Measurements from ENCODE around the gene SPTBN4.
"Not testable (repeated sequence)": the region's sequence is repeated elsewhere in the genome, so short reads cannot be mapped to it uniquely, and the experiment has no call there.

DNA sequence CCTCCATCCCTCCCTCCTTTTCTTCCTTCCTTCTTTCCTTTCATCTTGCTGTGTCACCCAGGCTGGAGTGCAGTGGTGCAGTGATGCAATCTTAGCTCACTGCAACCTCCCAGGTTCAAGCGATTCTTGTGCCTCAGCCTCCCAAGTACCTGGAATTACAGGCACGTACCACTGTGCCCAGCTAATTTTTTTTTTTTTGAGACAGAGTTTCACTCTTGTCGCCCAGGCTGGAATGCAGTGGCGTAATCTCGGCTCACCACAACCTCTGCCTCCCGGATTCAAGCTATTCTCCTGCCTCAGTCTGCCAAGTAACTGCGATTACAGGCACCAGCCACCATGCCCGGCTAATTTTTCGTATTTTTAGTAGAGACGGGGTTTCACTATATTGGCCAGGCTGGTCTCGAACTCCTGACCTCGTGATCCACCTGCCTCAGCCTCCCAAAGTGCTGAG lies 3.2 kb upstream of the SPTBN4 start:
- TF ChIP-seq, protein P1, sequence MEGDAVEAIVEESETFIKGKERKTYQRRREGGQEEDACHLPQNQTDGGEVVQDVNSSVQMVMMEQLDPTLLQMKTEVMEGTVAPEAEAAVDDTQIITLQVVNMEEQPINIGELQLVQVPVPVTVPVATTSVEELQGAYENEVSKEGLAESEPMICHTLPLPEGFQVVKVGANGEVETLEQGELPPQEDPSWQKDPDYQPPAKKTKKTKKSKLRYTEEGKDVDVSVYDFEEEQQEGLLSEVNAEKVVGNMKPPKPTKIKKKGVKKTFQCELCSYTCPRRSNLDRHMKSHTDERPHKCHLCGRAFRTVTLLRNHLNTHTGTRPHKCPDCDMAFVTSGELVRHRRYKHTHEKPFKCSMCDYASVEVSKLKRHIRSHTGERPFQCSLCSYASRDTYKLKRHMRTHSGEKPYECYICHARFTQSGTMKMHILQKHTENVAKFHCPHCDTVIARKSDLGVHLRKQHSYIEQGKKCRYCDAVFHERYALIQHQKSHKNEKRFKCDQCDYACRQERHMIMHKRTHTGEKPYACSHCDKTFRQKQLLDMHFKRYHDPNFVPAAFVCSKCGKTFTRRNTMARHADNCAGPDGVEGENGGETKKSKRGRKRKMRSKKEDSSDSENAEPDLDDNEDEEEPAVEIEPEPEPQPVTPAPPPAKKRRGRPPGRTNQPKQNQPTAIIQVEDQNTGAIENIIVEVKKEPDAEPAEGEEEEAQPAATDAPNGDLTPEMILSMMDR (IDR thresholded peaks at IDR 0.05): not testable (repeated sequence)
- TF ChIP-seq, protein P2, sequence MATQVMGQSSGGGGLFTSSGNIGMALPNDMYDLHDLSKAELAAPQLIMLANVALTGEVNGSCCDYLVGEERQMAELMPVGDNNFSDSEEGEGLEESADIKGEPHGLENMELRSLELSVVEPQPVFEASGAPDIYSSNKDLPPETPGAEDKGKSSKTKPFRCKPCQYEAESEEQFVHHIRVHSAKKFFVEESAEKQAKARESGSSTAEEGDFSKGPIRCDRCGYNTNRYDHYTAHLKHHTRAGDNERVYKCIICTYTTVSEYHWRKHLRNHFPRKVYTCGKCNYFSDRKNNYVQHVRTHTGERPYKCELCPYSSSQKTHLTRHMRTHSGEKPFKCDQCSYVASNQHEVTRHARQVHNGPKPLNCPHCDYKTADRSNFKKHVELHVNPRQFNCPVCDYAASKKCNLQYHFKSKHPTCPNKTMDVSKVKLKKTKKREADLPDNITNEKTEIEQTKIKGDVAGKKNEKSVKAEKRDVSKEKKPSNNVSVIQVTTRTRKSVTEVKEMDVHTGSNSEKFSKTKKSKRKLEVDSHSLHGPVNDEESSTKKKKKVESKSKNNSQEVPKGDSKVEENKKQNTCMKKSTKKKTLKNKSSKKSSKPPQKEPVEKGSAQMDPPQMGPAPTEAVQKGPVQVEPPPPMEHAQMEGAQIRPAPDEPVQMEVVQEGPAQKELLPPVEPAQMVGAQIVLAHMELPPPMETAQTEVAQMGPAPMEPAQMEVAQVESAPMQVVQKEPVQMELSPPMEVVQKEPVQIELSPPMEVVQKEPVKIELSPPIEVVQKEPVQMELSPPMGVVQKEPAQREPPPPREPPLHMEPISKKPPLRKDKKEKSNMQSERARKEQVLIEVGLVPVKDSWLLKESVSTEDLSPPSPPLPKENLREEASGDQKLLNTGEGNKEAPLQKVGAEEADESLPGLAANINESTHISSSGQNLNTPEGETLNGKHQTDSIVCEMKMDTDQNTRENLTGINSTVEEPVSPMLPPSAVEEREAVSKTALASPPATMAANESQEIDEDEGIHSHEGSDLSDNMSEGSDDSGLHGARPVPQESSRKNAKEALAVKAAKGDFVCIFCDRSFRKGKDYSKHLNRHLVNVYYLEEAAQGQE (IDR thresholded peaks at IDR 0.05; ENCODE audit: low read depth, low read length): not testable (repeated sequence)
- TF ChIP-seq, protein P3, sequence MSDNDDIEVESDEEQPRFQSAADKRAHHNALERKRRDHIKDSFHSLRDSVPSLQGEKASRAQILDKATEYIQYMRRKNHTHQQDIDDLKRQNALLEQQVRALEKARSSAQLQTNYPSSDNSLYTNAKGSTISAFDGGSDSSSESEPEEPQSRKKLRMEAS (IDR thresholded peaks at IDR 0.05; ENCODE audit: low read depth): not testable (repeated sequence)
